ENCODE data around the gene TNS1.
A peak's percentile ranks its signal among the peaks of the same experiment; 100 is the strongest.

The TNS1 gene

GRCh38 chr2:217844696-217845095, 158.1 kb downstream of the TNS1 start:
- no peak for DNase-seq

DNA sequence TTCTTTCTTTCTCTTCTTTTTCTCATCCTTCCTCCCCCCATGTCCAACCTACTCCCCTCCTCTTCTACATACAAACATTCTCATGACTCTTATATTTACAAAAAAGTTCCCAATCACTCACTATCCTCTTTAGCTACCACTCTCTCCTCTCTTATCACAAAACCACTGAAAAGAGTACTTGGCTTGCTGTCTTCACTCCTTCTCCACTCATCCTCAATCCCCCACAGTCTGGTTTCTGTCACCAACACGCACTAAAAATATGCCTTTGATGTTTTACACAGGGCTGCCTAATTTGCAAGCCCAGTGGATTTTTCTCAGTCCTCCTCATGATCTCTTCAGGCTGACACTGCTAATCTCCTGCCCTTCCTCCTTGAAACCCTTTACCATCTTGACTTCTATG, 159.5 kb downstream of the TNS1 start:
- DNase-seq: no peak

- no peak for DNase-seq
Measured at GRCh38 chr2:217842017-217842416, 160.8 kb downstream of the TNS1 start.

DNA sequence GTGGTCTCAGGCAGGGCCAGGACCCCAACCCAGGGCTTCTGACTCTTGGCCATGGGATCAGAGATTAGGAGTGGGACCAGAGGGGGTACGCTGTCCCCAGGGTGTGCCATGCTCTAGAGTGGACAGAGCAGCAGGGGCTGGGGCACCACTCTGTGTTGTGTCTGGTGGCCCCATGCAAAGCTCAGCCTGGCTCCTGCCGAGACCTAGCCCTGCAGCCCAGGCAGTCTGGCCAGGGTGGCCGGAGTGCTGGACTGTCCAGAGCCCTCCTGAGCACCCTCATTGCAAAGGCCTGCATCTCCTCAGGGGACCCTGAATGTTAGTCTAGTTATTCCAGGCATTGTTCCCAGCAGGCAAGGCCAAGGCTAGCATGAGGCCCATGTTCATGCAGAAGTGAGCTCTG, 162.3 kb downstream of the TNS1 start:
- DNase-seq: no peak

DNA sequence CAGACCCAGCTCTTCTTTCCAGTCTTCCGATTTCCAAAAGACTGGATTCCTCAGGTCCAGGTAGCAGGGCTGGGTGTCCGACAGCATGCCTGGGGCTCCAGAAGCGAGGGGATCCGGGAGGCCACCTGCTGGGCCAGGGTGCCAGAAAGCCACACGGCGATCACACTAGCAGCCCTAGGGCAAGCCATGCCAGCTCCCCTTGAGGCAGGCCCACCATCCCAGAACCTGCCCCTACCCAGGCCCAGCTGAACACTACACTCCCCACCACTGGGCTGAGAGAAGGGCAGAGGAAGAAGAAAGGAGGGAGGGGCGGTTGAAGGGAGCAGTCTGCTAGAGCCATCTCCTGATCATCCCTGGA, 163.1 kb downstream of the TNS1 start:
- DNase-seq: no peak

DNA sequence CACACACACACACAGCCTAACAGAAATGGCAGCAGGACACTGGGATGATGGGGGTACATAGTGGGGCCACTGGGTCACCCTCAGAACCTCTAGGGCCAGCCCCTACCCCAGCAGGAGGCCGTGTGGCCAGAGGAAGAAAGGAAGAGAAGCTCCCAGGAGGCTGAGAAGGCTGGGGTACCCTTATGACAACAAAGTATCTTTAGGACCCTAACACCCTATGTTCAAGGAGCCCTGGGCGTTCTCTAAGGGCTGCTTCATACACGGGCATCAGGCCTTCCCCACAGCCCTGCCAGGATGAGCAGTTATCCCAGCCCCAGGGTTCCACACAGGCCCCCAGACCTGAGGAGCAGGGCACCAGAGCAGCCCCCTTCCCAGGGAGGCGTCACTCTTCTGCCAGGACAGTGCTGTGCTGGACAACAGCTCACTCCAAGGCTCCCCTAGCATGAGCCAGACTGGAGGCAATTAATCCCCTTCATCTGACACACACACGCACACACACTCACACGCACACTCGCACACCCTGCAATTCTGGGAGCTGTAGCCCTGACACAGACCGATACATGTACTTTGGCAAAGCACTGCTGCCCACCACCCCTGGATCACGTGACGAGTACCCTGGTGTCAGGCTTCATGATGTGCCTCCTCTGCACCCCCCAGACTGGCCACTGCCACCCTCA, 163.6 kb downstream of the TNS1 start:
- no peak for DNase-seq

DNA sequence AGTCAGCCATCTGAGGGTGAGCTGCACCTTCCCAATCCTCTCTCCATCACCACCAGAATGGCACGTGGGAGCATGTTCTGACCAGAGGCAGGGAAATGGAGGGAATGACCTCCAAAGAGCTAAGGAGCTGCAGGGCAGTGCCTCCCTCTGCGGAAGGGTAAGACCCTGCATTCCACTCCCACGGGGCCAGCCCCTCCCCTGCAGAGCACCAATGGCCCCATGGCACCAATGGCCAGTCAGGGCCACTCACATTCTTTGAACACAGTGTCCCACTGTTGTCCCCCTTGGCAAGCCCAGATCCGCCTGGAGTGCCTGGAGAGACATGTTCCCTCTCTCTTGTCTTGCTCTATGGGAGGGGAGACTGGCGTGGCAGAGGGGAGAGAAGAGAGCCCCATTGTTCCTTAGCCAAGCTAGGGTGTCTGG, 164.4 kb downstream of the TNS1 start:
- DNase-seq: no peak

DNA sequence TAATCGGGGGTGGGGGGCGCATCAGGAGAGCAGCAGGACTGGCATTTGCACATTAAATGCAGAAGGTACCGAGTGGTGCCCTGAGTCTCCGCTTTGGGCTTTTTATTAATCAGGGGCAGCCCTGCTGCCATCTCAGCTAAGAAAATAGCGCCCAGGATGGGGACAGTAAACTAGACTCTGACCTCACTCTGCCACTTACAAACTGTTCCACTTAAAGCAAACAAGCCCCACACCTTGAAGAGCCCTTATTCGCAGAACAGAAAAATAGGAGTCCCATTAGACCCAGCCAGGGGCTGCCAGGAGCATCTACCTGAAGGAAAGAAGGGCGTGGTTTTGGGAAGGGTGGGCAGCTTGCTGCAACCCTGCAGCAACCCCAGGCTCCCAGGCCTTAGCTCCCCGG, 165.3 kb downstream of the TNS1 start:
- DNase-seq: no peak

DNA sequence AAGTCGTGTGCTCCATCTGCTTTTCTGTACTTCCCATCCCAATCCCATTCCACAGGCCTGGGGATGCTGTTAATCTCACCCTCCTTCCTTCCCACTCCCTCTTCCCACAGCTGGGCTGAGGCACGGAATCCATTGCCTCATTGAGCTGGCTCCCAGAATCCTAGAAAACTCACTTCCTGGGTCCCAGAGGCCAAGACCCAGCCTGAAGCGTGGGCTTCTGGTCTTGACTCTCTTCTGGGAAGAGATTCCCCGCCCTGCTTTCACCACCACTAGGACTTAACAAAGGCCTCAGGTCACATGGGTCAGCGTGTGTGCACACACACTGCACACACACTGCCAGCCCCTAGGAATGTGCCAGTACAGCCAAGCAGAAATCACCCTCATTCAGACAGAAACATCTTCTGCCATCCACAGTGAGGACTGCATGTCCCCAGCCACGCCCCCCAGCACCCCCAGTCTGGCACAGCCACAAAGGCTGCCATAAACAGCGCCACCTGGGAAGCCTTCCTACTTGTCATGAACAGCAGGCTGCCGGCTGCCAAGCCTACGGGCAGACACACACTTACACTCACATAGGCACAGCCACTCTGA, 165.8 kb downstream of the TNS1 start:
- DNase-seq: no peak

DNA sequence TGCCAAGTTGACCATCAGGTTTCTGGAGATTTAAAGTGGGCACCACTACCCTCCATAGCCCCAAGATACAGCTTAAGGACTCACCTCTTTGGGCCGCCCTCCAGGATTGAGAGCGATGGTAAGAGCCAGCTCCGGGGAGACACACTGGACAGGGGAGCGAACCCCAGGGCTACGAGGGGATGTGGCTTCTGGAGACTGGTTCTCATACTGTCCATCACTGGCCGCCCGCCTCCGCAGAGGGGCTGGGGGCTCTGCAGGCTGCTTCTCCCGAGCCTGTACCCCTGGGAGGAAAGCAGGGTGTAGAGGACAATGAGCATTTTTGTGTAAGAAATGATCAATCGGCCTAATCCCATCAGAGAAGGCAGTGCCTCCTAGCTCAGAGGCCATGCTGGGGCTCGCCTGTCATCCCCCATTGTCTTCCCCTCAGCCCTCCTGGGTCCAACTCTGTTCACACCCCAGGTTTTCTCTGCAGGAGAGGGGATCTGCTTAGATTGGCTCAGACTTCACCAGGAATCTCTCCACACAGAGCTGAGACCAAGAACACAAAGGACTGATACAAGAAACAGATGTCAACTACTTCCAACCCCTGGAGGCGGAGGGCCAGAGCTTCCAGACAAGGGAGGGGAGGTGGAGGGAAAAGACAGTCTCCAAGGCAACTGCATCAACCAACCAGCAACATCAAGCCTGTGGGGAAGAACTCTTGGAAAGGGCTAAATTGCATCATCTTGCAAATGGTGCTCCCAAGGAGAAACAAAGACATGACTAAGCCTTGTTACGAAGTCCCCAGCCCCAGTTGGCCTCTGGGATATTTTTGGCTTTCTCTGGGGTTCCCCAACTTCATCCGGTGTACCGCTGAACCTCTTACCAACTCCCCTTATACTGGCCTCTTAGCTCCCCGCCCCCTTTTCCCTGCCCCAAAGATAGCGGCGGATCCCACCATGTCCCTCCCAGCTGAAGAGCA, 166.6 kb downstream of the TNS1 start:
- peak; percentile 89 to 95 (median 89) for DNase-seq

DNA sequence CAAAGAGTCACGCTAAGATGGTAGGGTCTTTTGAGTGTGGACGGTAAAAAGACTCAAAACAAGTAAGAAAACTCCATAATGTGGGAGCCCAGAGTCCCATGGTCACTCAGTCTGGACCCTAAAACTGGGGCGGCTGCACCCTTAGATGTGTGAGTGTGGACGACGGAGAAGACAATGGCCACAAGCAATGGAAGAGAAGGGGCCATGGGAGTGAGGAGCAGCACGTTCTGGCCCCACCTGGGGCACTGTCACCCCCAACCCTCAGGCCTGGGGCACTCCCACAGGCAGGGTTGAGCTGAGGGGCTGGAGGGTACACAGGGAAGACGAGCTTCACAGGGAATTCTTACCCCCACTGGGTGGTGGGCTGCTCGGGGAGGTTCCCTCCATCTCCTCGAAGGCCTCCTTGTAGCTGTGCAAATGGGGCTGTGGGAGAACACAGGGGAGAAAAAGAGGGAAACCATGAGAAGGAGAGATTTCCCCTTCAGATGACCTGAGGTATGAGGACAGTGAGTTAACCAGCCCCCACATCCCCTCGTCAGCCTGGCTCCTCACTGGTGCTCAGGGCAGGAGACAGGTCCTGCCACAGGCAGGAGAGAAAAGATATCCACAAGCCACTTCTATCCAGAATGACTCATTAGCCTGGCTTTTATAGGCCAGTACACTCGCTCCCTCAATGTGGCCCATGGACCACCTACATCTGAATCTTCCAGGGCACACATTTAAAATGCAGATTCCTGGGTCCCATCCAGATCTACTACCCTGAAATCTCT, 167.9 kb downstream of the TNS1 start:
- no peak for DNase-seq

GRCh38 chr2:217834057-217834620, 168.7 kb downstream of the TNS1 start:
- DNase-seq: peak; percentile 43 to 58 (median 46)

DNA sequence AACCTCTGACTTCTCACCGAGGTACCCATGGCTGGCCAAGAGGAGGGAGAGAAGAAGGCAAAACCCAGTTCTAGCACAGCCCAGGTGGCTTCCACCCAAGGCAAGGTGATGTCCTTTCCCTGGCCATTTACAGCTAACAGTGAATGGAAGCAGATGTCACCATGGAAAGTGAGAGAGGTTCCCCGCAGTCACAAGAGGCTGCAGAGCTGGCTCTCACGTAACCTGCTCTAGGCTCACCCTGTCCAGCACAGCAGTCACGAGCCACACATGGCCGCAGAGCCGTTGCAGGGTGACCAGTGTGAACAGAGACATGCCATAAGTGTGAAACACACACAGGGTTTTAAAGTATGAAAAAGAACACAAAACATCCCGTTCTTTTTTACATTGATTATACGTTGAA, 169.4 kb downstream of the TNS1 start:
- no peak for DNase-seq

GRCh38 chr2:217832987-217833386, 169.8 kb downstream of the TNS1 start:
- no peak for DNase-seq

GRCh38 chr2:217832115-217832514, 170.7 kb downstream of the TNS1 start:
- no peak for DNase-seq

DNA sequence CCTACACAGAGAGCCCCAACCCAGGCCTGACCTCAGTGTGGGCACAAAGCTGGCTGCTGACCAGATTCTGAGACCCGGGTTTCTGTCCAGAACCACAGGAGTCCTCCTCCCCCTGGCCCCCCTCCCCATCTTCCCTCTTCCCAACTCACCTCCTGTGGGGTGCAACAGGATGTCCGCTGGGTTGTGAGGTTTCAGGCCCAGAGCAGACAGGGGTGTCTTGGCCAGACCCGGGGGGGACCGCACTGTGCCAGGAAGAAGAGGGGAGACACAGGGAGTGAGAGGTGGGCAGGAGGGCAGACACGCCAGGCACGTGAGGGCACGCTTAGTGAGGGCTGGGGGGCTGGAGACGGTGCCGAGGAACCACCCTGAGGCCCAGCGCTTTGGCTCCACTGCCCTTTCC, 171.5 kb downstream of the TNS1 start:
- no peak for DNase-seq

GRCh38 chr2:217830807-217831206, 172.0 kb downstream of the TNS1 start:
- no peak for DNase-seq

DNA sequence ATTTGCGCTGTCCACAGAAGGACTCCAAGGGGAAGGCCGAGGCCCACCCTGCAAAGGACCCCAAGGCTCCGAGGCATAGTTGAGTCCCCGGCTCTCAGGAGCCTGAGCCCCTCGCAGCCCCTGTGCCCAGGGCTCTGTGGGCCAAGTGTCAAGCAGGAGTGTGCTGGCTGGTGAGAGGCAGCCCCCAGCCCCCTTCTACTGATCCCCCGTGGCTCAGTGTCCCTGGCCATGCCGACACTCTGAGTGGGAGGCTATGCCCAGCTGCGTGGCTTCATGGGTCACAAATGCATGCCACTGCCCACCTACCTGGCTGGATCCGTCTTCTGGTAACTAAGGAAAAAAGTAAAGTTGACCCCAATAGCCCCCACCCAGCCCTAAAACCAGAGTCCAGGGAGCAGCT, 172.7 kb downstream of the TNS1 start:
- no peak for DNase-seq

- no peak for DNase-seq
Measured at GRCh38 chr2:217829420-217829819, 173.4 kb downstream of the TNS1 start.

- DNase-seq: no peak
Measured at GRCh38 chr2:217828336-217828735, 174.5 kb downstream of the TNS1 start.

DNA sequence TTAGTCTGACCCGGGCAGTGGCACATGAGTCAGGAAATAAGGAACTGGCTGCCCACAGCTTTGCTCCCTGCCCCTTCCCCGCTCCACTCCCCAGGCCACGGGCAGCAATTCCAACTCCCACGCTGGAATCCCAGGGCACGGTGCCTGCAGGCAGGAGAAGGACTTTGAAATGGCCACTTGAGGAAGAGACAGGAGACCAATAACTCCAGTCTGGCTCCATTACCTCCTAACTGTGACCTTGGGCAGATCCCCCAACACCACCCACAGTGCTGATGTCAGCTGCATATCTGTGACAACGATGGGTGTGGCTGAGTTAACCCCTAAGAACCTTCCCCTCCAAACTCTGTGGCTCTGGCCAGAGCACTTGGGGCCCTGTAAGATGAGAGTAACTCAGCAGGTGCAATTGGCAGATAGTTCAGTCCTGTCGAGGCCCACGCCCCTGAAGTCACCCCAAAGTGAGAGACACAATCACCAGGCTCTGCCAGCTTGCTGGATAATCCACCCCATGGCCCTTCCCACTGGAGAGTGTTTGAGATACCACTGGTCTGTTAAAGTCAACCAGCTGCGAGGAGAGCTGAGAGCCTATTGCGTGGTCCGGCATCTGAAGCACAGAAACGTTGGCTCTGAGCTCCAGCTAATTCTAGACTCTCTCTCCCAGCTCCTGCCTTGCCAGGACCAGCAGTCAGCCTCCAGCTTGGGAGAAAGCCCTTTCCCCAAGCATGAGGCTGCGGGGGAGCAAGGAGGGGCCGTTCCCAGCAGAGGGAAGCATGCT, 175.2 kb downstream of the TNS1 start:
- DNase-seq: peak; percentile 73 to 82 (median 79)

DNA sequence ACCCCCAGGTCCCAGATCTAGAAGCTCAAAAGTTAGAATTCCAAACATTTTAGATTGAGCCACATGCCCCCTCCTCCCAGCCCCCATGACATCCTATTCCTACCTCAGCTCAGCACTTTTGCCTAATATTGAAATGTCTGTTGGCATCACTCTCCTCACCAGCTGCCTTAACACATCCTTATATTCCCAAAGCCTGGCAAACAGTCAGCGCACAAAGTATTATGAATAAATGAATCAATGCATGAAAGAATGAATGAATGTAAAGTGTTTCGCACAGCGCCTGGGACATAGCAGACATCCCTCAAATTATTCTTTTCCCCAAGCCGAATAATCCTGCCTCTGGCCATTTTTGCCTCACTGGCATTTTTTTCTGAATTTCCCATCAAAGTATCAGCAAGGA, 175.8 kb downstream of the TNS1 start:
- DNase-seq: no peak

Data from suppressor macrophage treated with lipopolysaccharide for 1 hour (primary cell).